GM18909 (cell line): Measurements from ENCODE around the gene LINGO1.

Experiments used
- ATAC-seq: cut with Tn5 transposase; IDR thresholded peaks from one replicate; pipeline ENCODE4 v1.9.1; 2021; ENCODE audit warnings: mild to moderate bottlenecking; ENCODE audit not compliant: unreplicated experiment, poor library complexity

Gene LINGO1

DNA sequence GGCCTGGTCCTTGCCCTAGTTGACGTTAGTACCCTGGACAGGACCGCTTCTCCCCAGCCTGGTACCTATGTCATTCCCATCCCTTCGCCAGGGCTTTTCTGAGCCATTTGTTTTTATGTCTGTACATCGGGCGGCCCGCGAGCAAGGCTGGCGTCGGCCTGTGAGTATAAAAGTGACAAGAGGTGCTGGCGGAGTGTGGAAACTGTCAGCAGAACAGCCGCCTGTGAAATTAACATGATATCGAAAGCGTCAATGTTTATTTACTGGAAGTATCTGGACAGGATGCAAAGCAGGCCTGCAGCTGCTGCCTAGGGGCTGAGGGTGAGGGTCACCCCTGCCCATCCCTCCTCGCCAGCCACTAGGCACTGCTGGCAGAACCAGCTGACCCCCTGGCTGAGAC lies 33.4 kb downstream of the LINGO1 start:
- ATAC-seq: no peak

DNA sequence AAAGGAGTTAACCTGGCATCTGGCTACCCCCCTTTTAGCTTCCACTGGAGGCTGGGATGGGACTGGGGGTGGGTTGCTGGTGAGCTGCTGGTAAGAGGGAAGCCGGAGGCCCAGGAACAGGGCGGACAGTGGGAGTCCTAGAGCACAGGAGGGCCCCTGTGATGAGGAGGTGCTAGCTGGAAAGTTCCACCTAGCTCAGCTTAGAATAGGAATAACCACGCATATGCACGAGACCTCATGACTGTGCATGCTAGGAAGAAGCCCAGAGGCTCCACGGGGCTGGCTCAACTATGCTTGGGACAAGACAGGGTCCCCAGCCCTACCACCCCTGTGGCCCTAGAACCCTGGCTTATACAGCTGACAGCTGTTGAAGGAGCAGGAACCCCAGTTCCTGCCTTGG lies 34.1 kb downstream of the LINGO1 start:
- no peak for ATAC-seq

DNA sequence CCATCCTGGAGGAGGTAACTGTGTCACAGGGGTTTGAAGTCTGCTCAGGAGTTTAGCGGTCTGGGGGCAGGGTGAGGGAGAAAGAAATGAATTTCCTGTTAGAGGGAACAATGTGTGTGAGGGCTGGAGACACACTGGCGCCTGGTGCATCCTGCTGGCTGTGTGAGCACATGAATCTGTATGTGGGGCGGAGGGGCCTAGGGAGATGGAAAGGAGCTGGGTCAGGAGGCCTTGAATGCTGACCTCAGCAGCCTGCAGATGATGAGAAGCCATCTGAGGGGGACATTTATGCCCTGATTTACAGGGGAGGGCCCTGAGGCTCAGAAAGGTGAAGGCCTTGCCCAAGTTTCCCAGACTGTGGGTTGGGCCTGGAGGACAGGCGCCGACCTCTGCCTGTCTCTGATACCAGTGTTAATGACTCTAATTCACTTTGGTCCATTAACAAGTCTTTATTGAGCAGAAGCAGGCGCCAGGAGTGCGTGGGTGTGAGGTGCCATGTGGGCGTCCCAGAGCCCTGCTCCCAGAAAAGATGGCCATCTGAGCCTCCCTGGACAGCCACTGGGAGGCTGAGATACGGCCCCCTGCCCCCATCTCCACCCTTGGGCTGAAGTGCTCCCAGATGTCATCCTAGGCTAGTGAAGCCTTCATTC lies 34.8 kb downstream of the LINGO1 start:
- no peak for ATAC-seq

DNA sequence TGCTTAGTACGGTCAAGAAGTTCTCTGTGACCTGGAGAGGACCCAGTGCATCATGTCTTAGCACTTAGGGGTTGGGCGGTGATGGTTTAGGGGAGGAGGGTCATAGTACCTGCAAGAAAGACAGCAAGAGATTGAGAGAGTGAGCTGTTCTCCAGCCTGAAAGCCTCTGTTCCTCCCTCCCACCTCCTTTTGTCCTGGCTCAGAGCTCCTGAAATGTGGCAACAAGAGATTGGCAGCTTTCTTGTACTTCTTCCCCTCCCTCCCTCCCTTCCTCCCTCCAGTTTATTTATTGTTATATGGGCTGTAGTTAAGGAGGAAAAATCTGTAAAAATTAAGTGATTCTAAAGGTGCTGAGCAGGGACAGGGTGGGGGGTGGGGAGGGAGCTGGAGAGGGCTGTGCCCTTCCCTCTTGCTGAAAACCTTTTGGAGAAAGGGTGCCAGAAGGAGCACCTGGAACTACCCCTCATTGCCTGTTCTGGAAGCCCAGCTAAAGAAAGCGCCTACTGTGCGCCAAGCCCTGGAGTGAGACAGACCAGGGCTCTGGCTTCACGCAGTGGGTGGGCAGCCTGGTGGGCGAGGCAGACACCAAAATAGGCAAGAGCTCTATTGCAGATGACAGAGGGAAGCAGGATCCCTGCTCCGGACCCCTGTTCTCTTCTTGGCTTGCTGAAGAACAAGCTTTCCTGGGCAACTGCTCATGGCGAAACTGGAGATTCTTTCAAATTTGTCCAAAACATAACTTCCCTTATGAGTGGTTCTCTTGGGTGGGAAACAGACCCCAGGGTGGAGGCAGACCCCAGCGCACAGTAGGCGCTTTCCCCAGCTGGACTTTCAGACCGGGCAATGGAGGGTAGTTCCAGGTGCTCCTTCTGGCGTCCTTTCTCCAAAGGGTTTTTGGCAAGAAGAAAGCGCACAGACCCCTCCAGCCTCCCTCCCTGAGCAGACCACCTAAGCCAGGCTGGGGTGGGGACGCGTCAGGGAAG lies 35.6 kb downstream of the LINGO1 start:
- no peak for ATAC-seq

DNA sequence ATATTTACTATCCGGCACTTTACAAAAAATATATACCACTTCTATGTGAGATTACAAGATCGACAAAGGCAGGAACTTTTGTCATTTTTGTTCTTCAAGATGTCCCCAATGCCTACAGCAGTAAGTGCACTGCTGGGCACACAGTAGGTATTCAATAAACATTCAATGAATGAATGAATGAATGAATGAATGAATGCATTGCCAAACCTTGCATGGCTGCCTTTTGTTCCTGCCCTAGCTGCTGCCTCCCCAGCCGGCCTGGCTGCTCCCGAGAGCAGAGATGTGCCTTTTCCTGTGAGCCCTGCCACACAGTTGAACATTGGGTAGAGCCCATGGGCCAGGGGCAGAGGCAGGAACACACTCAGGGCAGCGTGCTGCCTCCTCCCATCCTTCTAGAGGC lies 37.5 kb downstream of the LINGO1 start:
- ATAC-seq: no peak

DNA sequence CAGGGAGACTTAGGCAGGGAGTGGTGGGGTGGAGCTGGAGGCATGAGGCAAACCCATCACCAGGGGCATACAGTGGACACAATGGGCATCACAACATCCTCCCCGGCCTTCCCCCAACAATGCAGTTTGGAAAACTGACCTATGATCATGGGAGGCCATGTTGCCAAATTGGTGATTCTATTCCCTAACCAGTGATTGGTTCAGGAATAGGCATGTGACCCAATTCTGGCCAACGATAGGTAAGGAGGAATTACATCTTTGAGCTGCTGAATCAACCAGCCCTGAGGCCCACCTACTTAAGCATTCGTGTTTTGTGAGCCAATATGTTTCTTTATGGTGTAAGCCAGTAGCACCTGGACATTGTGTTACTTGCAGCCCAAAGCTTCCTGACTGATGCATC lies 40.0 kb downstream of the LINGO1 start:
- ATAC-seq: no peak

DNA sequence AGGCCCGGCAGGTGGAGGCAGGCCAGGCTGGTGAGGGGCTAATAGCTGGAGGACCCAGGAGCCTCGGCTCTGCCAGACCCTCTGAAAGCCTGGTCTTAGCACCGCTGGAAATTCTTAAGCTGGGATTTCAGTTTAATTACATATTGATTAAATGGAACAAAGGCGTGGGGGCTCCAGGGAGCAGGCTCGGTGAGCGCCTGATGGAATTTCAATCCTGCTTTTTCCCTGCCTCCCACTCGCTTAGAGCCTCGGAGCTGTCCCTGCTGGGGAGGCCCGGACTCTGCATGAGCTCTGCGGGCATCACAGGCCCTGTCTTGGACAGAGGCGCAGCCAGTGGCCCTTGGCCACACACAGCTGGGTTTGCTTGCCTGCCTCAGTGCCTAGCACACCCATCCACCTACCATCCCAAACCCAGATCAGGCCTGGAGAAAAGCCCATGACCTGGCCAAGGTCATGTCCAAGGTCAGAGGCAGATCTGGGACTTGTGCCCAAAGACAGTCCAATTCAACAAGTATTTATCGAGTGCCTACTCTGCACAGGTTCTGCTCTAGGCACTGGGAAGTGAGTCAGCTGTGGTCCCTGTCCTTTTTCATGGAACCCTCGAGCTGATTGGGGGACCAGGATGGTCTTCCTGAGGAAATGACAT lies 40.6 kb downstream of the LINGO1 start:
- no peak for ATAC-seq

DNA sequence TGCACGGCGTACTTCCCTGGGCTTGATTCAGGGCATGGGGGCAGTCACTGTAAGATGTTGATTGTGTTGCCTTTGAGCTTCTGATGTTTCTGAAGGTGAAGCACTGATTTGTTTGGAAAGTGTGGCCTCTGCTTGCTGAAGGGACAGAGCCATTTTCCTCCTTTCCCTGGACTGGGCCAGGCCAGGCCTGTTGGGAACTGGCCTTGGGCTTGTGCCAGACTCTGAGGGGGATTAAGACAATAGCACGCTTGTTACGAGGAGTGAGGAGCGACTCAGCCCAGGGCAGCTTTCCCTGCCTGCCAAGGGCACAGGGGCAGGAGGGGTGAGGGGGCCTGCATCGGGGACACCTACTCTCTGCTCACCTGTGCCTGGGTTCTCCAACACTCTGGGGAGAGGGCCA lies 42.9 kb downstream of the LINGO1 start:
- no peak for ATAC-seq

DNA sequence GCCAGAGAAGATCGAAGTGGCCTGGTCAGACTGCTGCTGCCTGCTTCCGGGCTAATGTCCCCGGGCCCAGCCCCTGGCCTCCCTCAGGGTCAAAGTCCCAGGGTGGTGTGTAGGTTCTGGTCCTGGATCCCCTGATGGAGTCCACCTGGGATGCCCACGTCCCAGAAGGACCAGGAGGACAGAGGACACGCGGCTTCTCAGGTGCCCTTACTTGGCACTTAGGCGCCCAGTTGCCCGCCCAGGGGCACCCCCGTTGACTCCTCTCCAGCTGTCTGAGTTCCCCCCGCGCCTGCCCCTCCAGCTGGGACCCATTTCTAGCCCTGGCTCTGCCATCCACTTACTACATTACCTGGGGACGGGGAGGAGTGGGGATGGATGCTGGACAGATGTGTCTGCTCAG lies 44.6 kb downstream of the LINGO1 start:
- no peak for ATAC-seq

DNA sequence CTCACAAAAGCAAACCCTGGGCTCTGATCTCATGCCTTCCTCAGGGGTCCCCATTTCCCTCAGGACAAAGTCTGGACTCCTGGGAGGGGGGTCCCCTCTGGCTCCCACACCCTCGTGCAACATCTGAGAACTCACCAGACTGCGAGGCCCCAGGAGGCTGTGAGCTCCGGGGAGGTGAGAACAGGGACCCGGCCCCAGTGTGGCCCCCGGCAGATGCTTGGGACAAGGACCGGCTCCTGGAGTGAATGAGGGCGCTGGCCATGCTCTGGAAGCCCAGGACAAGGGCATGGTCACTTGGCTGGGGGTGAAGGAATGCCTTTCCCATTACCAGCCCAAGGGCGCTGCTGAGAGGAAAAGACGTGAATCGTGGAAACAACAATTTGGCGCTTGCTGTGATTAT lies 48.0 kb downstream of the LINGO1 start:
- no peak for ATAC-seq

DNA sequence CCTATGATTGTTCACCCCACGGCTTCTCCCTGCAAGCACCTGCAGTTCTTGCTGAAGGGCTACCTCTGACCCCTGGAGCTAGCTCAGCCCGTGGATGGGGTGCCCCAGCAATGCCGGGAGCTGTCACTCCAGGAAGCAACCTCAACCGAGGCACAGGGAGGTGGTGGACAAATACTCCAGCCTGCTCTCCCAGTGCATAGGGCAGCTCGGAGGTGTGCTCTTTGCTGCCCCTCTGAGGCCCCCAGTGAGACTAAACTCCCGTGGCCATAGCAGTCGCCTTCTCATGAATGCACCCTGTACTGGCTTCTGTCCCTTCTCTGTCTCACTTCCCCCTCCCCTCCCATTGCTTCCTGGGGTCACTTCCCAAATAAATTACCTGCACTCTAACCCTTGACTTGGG lies 48.5 kb downstream of the LINGO1 start:
- no peak for ATAC-seq

DNA sequence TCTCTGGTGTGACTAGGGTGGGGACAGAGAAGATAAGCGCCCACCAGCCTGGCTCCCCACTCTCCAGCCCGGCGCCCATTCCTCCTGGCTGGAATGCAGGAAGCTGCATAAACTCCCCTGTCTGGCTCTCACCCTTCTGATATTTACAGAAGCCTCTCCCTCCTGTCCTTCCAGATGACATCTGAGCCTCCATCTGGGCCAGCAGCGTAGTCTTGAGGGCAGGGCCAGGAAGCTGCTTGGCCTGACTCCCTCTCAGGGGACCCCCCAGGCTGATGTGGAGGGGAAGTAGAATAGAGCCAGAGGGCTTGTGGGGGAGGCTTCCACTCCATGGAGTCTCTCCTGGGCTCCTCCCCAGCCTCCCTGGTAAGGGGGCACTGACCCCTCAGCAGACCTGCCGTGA lies 49.9 kb downstream of the LINGO1 start:
- no peak for ATAC-seq

DNA sequence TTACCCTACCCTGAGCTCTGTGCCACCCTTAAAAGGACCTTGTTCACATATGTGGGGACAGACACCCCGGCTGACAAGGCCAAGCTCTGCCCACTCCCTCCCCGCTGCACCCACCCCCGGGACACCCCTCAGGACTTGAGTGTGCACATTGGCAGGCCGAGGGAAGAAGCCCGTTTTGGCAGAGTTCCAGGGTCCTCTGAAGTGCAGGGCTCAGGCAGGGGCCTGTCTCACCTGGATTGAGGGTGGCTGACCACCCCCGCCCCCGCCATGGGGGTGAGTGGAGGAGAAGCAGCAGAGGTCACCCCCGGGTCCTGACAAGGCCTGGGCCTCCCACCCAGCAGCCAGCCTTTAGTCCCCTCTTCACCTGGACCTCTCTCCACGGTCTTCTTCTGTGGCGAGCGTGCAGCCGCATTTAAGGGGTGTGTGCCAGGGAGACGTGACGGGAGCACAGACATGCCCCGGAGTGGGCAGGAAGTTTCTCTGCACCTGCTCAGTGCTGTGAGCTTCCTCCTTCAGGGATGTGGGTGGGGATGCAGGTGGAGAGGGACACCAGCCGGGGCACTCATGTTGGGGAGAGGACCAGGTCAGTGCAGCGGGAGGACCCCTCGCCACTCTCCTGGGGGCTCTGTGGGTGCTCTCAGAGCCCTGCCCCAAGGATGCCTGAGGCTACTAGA lies 50.7 kb downstream of the LINGO1 start:
- ATAC-seq: no peak

DNA sequence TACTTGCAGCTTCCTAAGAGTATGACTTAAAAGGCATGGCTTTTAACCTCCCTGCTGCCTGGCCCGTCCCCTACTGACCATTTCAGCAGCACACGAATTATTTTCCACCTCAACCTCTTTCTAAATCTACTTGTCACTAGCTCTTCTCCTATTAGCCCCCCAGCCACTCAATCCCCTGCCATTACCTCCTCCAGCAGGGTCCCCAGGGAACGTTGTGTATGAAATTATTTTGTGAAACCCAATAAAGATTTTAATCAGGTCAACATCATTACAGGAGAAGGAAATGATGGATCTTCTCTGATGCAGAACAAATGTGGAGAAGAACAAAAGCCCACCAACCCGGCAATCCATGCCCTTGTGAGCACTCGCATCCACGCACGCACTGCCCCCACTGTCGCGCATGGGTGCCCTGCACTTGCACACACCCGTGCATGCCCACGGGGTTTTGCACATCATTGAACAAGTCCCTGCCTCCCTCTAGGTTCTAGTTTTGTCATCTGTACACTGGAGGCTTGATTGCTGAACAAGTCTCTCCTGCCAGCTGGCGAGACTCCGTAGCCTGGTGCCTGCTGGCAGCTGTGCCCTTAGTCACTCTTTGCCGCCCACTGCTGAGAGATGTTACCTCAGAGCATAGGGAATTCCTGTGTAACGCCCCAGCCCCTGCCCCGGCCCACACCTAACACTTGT lies 51.6 kb downstream of the LINGO1 start:
- no peak for ATAC-seq

DNA sequence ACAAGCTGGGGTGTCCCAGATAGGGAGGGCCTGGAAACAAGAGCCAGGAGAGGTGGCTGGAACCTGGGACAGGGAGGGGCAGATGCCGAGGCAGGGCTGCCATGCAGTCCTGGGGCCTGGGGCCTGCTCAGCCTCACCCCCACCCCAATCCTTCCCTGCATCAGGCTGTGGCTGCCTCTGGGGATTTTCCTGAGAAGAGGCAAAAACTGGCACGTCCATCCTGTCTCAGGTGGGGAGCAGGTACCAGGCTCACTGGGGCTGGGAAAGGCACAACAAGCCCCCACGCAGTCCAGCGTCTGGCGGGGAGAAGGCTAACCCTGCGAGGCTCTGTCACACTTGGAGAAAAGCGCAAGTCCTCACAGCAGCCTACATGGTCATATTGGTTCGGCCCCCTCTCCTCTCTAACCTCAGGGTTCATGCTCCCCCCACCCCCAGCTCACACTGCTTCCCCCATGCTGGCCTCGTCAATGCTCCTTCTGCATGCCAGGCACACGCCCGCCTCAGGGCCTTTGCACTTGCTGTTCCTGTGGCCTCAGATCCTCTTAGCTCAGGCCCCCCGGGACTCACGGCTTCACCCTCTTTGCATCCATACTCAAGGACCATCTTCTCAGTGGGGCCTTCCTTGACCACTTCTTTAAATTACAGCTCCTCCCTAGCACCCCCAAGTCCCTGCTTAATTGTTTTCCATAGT lies 53.1 kb downstream of the LINGO1 start:
- ATAC-seq: no peak

DNA sequence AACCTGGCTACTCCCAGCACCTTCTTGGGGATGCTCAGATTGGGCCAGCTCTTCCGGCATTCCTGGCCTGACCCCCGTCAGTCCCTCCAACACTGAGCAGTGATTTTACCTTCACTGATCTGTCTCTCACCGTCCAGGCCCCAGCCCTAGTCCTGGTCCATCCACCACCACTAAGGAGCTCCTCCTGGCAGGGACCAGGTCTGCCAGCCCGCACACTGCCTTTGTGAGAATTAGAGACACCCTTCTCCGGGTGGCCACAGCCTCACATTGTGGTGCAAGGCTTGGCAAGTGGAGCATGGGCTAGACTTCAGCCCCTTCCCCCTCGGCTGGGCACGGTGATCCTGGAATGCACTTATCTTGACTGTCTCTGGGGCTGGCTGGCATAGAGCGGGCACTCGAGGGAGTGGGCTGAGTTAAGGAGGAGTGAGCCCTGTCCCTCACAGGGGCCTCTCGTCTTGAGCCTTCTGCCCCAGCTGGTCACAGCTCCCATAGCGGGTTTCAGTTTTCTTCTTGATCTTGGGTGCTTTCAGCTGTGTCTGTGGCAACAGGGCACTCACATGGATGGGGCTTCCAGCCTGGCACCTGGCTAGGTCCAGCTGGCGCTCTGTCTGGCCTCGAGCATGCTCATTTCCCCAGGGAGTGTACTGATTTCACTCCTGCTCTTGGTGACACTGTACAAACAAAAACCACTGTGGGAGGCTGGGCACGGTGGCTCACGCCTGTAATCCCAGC lies 53.9 kb downstream of the LINGO1 start:
- ATAC-seq: no peak

DNA sequence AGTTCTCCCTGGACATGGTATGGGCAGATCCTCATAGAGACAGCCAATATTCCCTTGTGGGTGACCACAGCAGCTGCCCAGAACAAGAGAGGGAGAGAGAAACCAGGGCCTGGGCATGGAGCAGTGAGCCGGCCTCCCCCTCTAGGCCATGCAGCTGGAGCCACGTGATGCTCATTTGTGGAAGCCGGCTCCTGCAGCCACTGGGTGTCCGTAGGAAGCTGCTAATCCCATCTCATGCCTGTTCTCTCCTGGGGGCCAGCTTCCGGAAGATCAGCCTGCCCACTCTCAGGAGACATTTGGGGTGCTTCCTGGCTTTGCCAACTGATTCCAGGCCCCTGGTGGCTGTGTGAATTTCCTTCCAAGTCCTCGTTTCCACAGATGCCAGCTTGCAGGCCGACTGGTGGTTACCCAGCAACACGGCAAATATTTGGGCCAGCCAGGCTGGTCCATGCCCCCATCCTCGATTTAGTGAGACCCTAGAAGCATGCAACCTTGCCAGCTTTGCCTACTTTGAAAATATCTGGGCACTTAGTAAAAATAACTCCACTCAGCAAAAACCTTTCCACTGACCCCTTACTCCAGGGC lies 55.3 kb downstream of the LINGO1 start:
- no peak for ATAC-seq

DNA sequence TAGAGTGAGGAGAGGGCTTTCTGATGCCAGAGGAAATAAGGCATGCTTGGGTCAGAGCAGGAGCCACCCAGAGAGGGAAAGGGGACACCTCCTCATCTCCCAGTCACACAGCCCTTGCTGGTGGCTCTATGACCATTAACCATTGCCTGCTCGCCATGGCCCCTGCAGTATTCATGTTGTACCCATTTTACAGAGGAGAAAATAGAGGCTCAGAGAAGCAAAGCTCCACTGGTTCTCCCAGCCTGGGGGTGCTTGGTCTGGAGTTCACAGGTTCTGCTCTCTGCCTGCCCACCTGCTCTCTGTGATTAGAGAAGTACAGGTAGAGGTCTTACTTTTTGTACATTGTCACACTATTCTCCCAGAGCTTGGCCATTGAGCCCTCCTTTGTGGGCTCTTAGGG lies 56.2 kb downstream of the LINGO1 start:
- no peak for ATAC-seq
